K562 (cell line): ENCODE measurements around the gene CA6.

Source experiments
- ATF2 ChIP-seq: sonication (generic); formaldehyde crosslinking; IDR thresholded peaks from 2 replicates; pipeline ENCODE4 v1.8.1; 2022; ENCODE audit warnings: missing genetic modification reagents
- CBX2 ChIP-seq: fragments of 200-600 bp; sonication (generic); IDR thresholded peaks from one replicate; pipeline ENCODE4 v1.6.1; 2012; ENCODE audit warnings: mild to moderate bottlenecking, low read length, inconsistent platforms; ENCODE audit not compliant: insufficient read depth, poor library complexity, severe bottlenecking
- FOXA1 ChIP-seq: fragments of 450-650 bp; IDR thresholded peaks from 2 replicates; pipeline ENCODE4 v1.6.1; 2016; ENCODE audit warnings: mild to moderate bottlenecking, borderline replicate concordance
- FOXK2 ChIP-seq, 2 experiments: fragments of 450-650 bp; IDR thresholded peaks in 1 of 2; conservative IDR thresholded peaks in 1 of 2; 2 replicates each; pipeline ENCODE4 v1.6.1; 2016; ENCODE audit warnings: low read depth in 2 of 2, mild to moderate bottlenecking in 1 of 2
- MECOM ChIP-seq: fragments of 250-450 bp; sonication (Bioruptor Pico); IDR thresholded peaks from 2 replicates; pipeline ENCODE4 v1.8.0; 2022; ENCODE audit warnings: inconsistent platforms
- NFE2 ChIP-seq: IDR thresholded peaks from 2 replicates; pipeline ENCODE4 v1.6.1; 2014; ENCODE audit warnings: antibody characterized with exemption, low read depth
- REST ChIP-seq, 2 experiments: fragments of 450-650 bp; formaldehyde crosslinking in 1 of 2; IDR thresholded peaks; 2 replicates each; pipeline versions ENCODE4 v1.4.0 to v1.6.1; 2014 to 2020; ENCODE audit warnings: mild to moderate bottlenecking in 2 of 2, borderline replicate concordance in 1 of 2, low read depth in 1 of 2
- TBP ChIP-seq: optimal IDR thresholded peaks from 2 replicates; pipeline ENCODE3; 2011; ENCODE audit warnings: low read depth, low read length, improper control_type of control experiment
- ZFX ChIP-seq: sonication (generic); formaldehyde crosslinking; IDR thresholded peaks from 2 replicates; pipeline ENCODE4 v1.8.0; 2022; ENCODE audit warnings: mild to moderate bottlenecking, missing genetic modification reagents, moderate library complexity

- TF ChIP-seq ZFX (CRISPR knock-in tag) (no peak), MECOM (CRISPR knock-in tag) (no peak), FOXA1 (no peak), TBP (no peak), ATF2 (CRISPR knock-in tag) (no peak), FOXK2 (conservative IDR thresholded peaks at IDR 0.05 in 1 of 2, IDR thresholded peaks at IDR 0.05 in 1 of 2; ENCODE audit: low read depth in 2 of 2) (no peak), NFE2 (no peak), CBX2 (no peak), REST (IDR thresholded peaks at IDR 0.05; ENCODE audit: borderline replicate concordance) (no peak), REST (CRISPR knock-in tag; IDR thresholded peaks at IDR 0.05; ENCODE audit: low read depth) (no peak)
Measured at GRCh38 chr1:8976896-8977450, 31.3 kb downstream of the CA6 start.
